H1 (cell line): ENCODE results near the gene DBR1. TPM values are rescaled to one million over a fixed set of nuclear protein-coding genes. Genes with fewer than 3 reads are reported as not detected.

ENCODE experiments used
- CHD1 ChIP-seq: IDR thresholded peaks from 2 replicates; pipeline ENCODE4 v1.6.1; 2012; ENCODE audit warnings: low read depth, low read length, improper control_type of control experiment
- FOSL1 ChIP-seq: IDR thresholded peaks from 2 replicates; pipeline ENCODE4 v1.6.1; 2011; ENCODE audit warnings: mild to moderate bottlenecking, low read depth, low read length, moderate library complexity; ENCODE audit not compliant: insufficient read depth
- RBBP5 ChIP-seq: IDR thresholded peaks from 2 replicates; pipeline ENCODE4 v1.7.1; 2012; ENCODE audit warnings: low read depth, mild to moderate bottlenecking, inconsistent platforms, low read length, moderate library complexity, borderline replicate concordance
- SIRT6 ChIP-seq: IDR thresholded peaks from one replicate; pipeline ENCODE4 v1.7.1; 2012; ENCODE audit warnings: low read length, inconsistent platforms
- polyA plus RNA-seq, 7 experiments: library from polyadenylated mRNA; depleted of rRNA in 3 of 7; stranded (reverse) in 5 of 7; unstranded in 2 of 7; fragments of >200 nt in 5 of 7; fragments of 200-250 nt in 2 of 7; gene quantifications; 1 replicate in 5 of 7; 2 replicates in 1 of 7; 4 replicates in 1 of 7; pipeline versions ENCODE4 v1.2.1 to v1.2.3, GENCODE V29; 2011 to 2013; ENCODE audit warnings: missing spikeins in 2 of 7, mixed read lengths in 2 of 7
- total RNA-seq: library from RNA; stranded (reverse); fragmentation: NEBNext Ultra II Directional; extraction: Animal tissue kit (Norgen Biotek cat#: 25700); gene quantifications from 2 replicates; pipeline ENCODE4 v1.2.1, GENCODE V29; 2021

Gene DBR1
- total and polyA plus RNA-seq, 2 of the 8 experiments (the other 6 are each of a cell fraction or from before 2014, with no cell fraction given): 10.1 to 18.3 TPM

GRCh38 chr3:138157743-138158142 is 17.0 kb downstream of the DBR1 start (continued):
- TF ChIP-seq RBBP5 (no peak), FOSL1 (no peak), CHD1 (no peak), SIRT6 (no peak)
